ENCODE data around the gene LTF. TPM values are rescaled to one million over a fixed set of nuclear protein-coding genes. Genes with fewer than 3 reads are reported as not detected.

LTF gene
- total RNA-seq, 2 donors from 2014 or later: not detected

DNA sequence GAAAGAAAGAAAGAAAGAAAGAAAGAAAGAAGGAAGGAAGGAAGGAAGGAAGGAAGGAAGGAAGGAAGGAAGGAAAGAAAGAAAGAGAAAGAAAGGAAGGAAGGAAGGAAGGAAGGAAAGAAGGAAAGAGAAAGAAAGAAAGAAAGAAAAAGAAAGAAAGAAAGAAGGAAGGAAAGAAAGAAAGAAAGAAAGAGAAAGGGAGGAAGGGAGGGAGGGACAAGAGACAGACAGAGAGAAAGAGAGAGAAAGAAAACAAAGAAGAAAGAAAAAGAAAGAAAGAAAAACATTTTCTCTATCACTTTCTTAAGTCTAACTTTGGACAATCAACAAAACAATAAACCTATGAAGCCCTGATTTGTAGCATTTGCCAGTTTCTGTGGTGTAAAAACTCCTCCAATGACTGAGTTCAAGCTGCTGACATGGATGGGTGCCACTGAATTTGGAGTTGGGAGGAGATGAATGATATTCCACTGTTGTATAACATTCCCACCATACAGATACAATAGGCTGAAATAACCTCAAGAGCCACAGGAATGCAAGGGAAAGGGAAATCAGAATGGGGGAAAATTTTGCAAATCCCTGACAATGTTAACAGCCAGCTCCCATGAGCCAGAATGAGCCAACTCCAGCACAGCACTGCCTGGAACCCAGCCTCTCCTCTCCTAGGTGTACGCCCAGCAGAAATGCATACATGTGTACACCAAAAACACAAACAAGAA lies 18.1 kb upstream of the LTF start:
- Mint-ChIP-seq H3K9me3 (no peaks in the 10 kb centered on the region), H3K4me1 (no peaks in the 10 kb centered on the region), H3K36me3 (ENCODE audit: low read depth) (no peaks in the 10 kb centered on the region), H3K4me3 (no peak overlapping the region), H3K27ac (no peak overlapping the region), H3K27me3 (peaks cover 18% of the 10 kb centered on the region)
- no peak for ATAC-seq (replicated peaks)

DNA sequence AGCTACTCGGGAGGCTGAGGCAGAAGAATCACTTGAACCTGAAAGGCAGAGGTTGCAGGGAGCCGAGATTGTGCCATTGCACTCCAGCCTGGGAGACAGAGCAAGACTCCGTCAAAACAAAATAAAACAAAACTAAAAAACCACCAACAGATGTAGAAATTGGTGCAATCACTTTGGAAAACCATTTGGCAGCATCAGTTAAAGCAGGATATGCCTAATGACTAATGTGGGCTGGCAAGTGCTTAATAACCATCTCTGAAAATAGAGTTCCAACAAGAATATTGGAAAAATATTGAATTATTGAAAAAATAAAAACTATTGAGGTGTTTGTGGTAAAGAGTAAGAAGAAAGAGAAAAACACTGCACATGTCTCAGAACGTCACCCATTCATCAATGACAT lies 16.9 kb upstream of the LTF start:
- Mint-ChIP-seq H3K4me1 (no peaks in the 10 kb centered on the region), H3K9me3 (no peaks in the 10 kb centered on the region), H3K27me3 (peaks cover 23% of the 10 kb centered on the region), H3K4me3 (no peak overlapping the region), H3K27ac (no peak overlapping the region), H3K36me3 (ENCODE audit: low read depth) (no peaks in the 10 kb centered on the region)
- no peak for ATAC-seq (replicated peaks)

- ATAC-seq (replicated peaks): no peak
- Mint-ChIP-seq H3K9me3 (no peaks in the 10 kb centered on the region), H3K36me3 (ENCODE audit: low read depth) (no peaks in the 10 kb centered on the region), H3K27ac (no peak overlapping the region), H3K4me3 (no peak overlapping the region), H3K27me3 (peaks cover 23% of the 10 kb centered on the region), H3K4me1 (no peaks in the 10 kb centered on the region)
Observed at GRCh38 chr3:46480491-46481195, 15.9 kb upstream of the LTF start.

- no peak overlapping the region for H3K4me3 Mint-ChIP-seq
- no peaks in the 10 kb centered on the region for H3K36me3 Mint-ChIP-seq (ENCODE audit: low read depth)
- no peak for ATAC-seq (replicated peaks)
- H3K9me3 Mint-ChIP-seq: no peaks in the 10 kb centered on the region
- peaks cover 27% of the 10 kb centered on the region for H3K27me3 Mint-ChIP-seq
- H3K4me1 Mint-ChIP-seq: no peaks in the 10 kb centered on the region
- H3K27ac Mint-ChIP-seq: no peak overlapping the region
Observed at GRCh38 chr3:46479696-46480095, 15.0 kb upstream of the LTF start.

DNA sequence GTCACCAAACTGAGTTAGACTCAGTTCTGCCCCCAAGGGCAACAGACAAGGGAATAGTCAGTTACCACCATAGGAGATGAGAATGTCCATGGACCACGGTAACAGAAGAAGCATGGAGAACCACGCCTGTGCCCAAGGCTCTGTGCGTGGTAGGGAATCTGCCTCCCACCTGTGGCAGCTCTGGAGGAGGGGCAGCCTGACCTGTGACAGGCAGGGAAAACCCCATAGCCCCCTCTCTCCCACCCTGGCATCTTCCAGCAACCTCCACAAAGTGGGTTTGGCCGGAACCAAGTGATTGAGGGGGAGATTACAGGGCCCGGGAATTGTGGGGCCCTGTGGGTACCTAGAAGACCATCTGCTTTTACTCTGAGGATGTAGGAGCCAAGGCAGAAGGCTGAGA lies 14.3 kb upstream of the LTF start:
- Mint-ChIP-seq H3K9me3 (peaks cover 3% of the 10 kb centered on the region), H3K27ac (no peak overlapping the region), H3K4me1 (no peaks in the 10 kb centered on the region), H3K4me3 (no peak overlapping the region), H3K36me3 (ENCODE audit: low read depth) (no peaks in the 10 kb centered on the region), H3K27me3 (peaks cover 27% of the 10 kb centered on the region)
- ATAC-seq (replicated peaks): no peak

DNA sequence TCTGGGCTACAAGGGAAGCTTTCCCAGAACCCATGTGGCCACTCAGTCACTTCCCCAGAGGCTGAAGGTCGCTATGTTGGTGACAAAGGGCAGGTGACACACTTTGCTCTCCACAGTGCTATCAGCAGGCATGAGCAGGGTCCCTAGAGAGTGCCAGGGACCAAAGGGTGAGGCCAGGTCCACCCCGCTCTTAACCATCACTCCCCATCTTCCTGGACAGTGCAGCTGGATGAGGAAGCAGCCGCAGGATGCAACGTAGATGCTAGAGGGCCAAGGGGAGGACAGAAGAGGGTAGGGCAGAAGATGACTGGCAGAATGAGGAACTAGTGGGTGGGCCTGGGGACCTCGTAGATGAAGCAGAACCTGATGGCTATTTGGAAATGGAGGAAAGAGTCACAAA lies 13.6 kb upstream of the LTF start:
- Mint-ChIP-seq H3K9me3 (peaks cover 3% of the 10 kb centered on the region), H3K4me3 (no peak overlapping the region), H3K27ac (no peak overlapping the region), H3K4me1 (no peaks in the 10 kb centered on the region), H3K27me3 (peaks cover 27% of the 10 kb centered on the region), H3K36me3 (ENCODE audit: low read depth) (no peaks in the 10 kb centered on the region)
- no peak for ATAC-seq (replicated peaks)

DNA sequence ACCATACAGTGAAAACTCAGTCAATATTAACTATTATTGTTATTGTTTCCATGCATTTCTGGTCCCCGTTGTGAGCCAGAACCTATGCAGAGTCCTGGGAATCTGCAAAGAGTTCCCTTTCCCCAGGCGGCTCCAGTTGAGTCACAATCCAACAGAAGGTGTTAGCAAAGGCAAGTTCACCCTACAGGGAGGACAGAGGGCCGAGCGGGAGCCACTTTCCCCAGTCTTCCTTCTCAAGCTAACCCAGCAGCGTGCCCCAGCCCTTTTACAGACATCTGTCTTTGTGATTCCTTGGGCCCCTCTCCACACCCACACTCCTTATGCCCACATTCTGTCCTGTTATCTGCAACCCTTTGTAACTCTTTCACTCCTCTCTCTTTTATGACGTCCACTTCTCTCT lies 13.1 kb upstream of the LTF start:
- peaks cover 32% of the 10 kb centered on the region for H3K27me3 Mint-ChIP-seq
- no peaks in the 10 kb centered on the region for H3K4me1 Mint-ChIP-seq
- ATAC-seq (replicated peaks): no peak
- no peak overlapping the region for H3K4me3 Mint-ChIP-seq
- H3K27ac Mint-ChIP-seq: no peak overlapping the region
- H3K36me3 Mint-ChIP-seq (ENCODE audit: low read depth): no peaks in the 10 kb centered on the region
- peaks cover 3% of the 10 kb centered on the region for H3K9me3 Mint-ChIP-seq

DNA sequence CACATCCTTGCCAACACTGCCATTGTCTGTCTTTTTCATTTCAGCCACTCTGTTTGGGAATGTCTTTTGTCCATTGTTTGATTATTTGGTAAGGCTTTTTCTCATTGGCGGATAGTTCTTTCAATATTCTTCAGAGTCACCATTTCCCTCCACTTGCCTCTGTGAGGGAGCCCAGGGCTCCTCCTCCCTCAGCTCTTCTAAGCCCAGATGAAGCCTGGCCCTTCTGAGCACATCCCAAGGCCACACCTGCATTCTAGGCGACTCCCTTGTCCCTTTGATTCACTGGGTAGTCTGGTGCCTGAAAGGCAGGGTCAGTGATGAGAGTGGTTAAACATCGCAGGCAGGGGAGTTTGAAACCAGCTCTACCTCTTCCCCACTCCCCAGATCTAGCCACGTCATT lies 12.4 kb upstream of the LTF start:
- H3K4me1 Mint-ChIP-seq: no peaks in the 10 kb centered on the region
- H3K9me3 Mint-ChIP-seq: peaks cover 3% of the 10 kb centered on the region
- no peaks in the 10 kb centered on the region for H3K36me3 Mint-ChIP-seq (ENCODE audit: low read depth)
- no peak overlapping the region for H3K4me3 Mint-ChIP-seq
- H3K27ac Mint-ChIP-seq: no peak overlapping the region
- H3K27me3 Mint-ChIP-seq: peaks cover 33% of the 10 kb centered on the region
- ATAC-seq (replicated peaks): no peak

DNA sequence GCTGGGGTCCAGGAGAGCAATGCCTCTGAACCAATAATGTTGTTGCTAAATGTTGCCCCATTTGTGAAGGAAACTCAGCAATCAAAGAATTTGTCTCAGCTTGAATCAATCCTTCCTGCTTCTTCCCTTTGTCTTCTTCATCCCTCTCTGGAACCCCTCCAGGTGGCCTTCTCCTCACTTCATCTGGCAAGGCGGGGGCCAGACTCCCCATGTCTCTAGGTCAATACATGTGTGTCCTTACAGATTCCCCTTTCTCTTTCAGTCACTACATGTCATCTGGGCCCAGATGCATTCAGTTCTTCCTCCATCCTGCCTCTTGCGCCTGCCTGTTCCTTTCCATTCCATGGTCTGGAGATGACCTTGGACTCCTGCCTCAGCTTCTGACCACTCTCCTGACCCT lies 8.0 kb upstream of the LTF start:
- no peaks in the 10 kb centered on the region for H3K36me3 Mint-ChIP-seq (ENCODE audit: low read depth)
- H3K27ac Mint-ChIP-seq: no peak overlapping the region
- peaks cover 19% of the 10 kb centered on the region for H3K27me3 Mint-ChIP-seq
- H3K9me3 Mint-ChIP-seq: peaks cover 3% of the 10 kb centered on the region
- H3K4me1 Mint-ChIP-seq: no peaks in the 10 kb centered on the region
- no peak for ATAC-seq (replicated peaks)
- H3K4me3 Mint-ChIP-seq: no peak overlapping the region

DNA sequence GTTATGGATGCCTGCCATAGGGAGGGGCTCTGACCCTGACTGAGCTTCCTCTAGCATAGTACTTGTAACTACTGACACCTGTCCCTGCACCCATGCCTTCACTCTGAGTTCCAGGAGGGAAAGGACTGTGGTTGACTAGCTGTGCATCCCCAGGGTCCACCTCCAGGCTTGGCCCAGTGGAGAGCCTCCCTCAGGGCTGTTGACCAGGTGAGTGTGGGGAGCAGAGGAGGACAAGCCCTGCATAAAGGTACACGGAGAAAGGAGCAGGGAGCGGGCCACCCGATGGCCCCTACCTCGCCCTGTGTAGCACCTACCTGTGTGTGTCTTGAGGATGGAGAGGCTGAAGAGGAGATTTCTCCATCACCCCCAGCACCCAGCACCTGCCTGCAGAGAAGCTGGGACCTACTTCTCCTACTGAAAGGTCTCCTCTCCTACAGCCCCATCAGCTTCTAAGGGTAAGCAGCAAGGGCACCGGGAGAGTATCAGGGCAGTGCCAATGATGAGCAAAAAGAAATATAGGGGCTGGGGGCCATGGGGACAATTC lies 6.7 kb upstream of the LTF start:
- H3K36me3 Mint-ChIP-seq (ENCODE audit: low read depth): no peaks in the 10 kb centered on the region
- peaks cover 3% of the 10 kb centered on the region for H3K9me3 Mint-ChIP-seq
- peaks cover 14% of the 10 kb centered on the region for H3K27me3 Mint-ChIP-seq
- no peak for ATAC-seq (replicated peaks)
- no peak overlapping the region for H3K27ac Mint-ChIP-seq
- H3K4me3 Mint-ChIP-seq: no peak overlapping the region
- H3K4me1 Mint-ChIP-seq: no peaks in the 10 kb centered on the region

DNA sequence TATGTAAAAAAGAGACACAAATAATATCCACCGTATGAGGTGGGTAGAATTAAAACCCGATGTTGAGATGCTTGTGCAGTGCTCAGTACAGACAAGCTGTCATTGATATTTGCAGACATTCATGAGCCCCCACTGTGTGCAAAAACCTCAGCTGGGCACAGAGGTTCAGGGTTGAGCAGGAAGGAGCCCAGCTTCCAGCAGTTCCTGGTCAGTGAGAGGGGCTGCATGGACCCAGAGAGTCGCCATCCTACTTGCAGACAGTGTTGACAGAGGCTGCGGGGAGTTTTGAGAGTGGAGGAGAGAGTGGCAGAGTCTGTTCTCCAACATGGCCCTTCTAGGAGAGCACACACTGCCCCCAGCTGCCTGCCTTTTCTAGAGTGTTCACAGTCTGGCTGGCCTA lies 6.1 kb upstream of the LTF start:
- Mint-ChIP-seq H3K36me3 (ENCODE audit: low read depth) (no peaks in the 10 kb centered on the region), H3K4me3 (no peak overlapping the region), H3K27me3 (peaks cover 14% of the 10 kb centered on the region), H3K4me1 (no peaks in the 10 kb centered on the region), H3K9me3 (peaks cover 3% of the 10 kb centered on the region), H3K27ac (no peak overlapping the region)
- ATAC-seq (replicated peaks): no peak

DNA sequence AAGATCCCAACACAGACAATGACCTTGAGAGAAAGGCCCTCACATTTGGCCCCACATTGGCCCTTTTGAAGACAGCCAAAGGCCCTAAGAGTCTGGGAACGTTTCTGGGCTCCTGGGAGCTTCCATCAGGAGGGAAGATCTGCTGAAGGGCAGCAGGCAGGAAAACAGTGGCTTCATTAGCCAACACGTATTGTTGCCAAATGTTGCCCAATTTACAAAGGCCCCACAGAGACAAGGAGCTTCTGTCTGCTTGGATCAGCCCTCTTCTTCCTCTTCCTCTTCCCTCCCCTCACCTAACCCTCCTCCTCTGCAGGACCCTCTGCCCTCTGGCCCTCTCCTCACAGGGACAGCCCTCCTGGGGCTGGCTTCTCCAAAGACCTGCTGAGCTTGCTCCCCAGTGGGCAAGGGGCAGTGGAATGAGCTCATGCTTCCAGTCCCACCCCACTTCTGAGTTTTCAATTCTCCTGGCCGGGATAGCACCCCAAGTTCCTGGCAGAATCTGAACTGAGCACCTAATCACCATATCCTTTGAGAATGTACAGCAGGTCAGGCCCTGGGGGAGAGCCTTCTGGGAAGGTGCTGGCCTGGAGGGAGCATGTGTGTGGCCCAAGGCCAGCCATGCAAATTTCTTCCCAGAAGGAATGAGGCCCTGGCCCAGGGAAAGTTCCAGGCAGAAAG lies 5.1 kb upstream of the LTF start:
- no peak for ATAC-seq (replicated peaks)
- Mint-ChIP-seq H3K27ac (no peak overlapping the region), H3K9me3 (peaks cover 3% of the 10 kb centered on the region), H3K27me3 (peaks cover 21% of the 10 kb centered on the region), H3K36me3 (ENCODE audit: low read depth) (no peaks in the 10 kb centered on the region), H3K4me1 (no peaks in the 10 kb centered on the region), H3K4me3 (no peak overlapping the region)

GRCh38 chr3:46468753-46469600 lies 4.3 kb upstream of the LTF start:
- no peak overlapping the region for H3K27ac Mint-ChIP-seq
- ATAC-seq (replicated peaks): no peak
- H3K36me3 Mint-ChIP-seq (ENCODE audit: low read depth): no peaks in the 10 kb centered on the region
- no peak overlapping the region for H3K4me3 Mint-ChIP-seq
- peaks cover 24% of the 10 kb centered on the region for H3K27me3 Mint-ChIP-seq
- no peaks in the 10 kb centered on the region for H3K9me3 Mint-ChIP-seq
- no peaks in the 10 kb centered on the region for H3K4me1 Mint-ChIP-seq

GRCh38 chr3:46467562-46467961 lies 2.9 kb upstream of the LTF start:
- H3K27ac Mint-ChIP-seq: no peak overlapping the region
- no peaks in the 10 kb centered on the region for H3K4me1 Mint-ChIP-seq
- no peaks in the 10 kb centered on the region for H3K36me3 Mint-ChIP-seq (ENCODE audit: low read depth)
- ATAC-seq (replicated peaks): no peak
- H3K27me3 Mint-ChIP-seq: peaks cover 28% of the 10 kb centered on the region
- no peaks in the 10 kb centered on the region for H3K9me3 Mint-ChIP-seq
- H3K4me3 Mint-ChIP-seq: no peak overlapping the region

All from activated T-helper 17 cell treated with anti-CD3 and anti-CD28 coated beads, Interleukin-2, amount 50 U/mL, for 72 hours (primary cell).